ENCODE data around the gene ZNF394.

ZNF394 gene

DNA sequence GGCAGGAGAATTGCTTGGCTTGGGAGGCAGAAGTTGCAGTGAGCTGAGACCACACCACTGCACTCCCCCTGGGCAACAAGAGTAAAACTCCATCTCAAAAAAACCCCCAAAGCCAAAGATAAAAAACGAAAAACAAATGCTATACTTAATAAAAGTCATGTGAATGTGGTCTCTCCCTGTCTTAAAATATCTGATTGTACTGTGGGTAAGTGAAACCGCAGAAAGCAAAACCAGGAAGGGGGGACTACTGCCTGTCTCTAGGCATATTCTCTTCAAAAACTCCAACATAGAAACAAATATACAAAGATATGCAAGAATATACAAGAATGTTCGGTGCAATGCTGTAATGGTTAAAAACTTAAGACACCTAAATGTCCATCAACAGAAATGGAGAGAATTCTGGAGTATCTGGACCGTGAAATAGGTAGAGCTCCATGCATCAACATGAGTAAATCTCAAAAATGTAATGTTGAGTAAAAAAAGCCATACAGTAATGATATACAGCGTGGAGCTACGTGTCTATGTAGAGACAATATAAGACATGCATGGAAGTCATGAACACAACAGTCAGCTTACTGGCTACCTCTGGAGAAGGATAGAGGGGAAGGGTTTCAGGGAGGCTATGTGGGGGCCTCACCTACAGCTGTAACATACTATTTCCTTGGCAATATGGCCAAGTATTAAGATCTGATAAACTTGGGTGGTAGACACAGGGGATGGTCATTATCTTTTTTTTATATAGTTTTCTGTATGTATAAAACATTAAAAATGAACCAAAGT lies 2.1 kb downstream of the ZNF394 start:
- H3K4me3 ChIP-seq (ENCODE audit: extremely low read depth, insufficient read depth, low read length, poor library complexity, severe bottlenecking), result peak overlapping the region; percentile 98
- peaks cover 50% of the 10 kb centered on the region for H3K36me3 ChIP-seq (ENCODE audit: control insufficient read depth, insufficient read depth, low read length)
- H3K4me1 ChIP-seq (ENCODE audit: control insufficient read depth, insufficient read depth, low read length, poor library complexity, severe bottlenecking), result peaks cover 4% of the 10 kb centered on the region
- no peak overlapping the region for H3K27ac ChIP-seq (ENCODE audit: low read depth, low read length, severe bottlenecking)
- 96 to 100% methylated on average over 1 to 3 of the region's 6 CpGs for WGBS, 2 experiments (ENCODE audit: insufficient coverage in 2 of 2)
- H3K9me3 ChIP-seq (ENCODE audit: control insufficient read depth, low read length), result peaks cover 11% of the 10 kb centered on the region

DNA sequence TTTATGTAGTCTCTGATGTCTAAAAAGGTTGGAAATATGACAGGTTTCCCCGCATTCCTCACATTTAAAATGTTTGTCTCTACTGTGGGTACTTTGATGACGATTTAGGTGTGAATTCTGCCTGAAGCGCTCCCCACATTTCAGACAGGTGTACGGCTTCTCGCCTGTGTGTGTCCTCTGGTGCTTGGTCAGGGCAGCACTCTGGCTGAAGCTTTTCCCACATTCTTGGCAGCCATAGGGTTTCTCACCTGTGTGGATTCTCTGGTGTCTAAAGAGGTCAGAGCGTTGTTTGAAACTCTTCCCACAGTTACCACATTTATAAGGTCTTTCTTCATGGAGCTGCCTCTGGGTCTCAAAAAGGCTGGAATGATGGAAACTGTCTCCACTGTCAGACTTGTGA lies 6.3 kb downstream of the ZNF394 start:
- Histone ChIP-seq H3K4me3 (ENCODE audit: extremely low read depth, insufficient read depth, low read length, poor library complexity, severe bottlenecking) (no peak overlapping the region), H3K9me3 (ENCODE audit: control insufficient read depth, low read length) (peaks cover 14% of the 10 kb centered on the region), H3K4me1 (ENCODE audit: control insufficient read depth, insufficient read depth, low read length, poor library complexity, severe bottlenecking) (no peaks in the 10 kb centered on the region), H3K27ac (ENCODE audit: low read depth, low read length, severe bottlenecking) (no peak overlapping the region), H3K36me3 (ENCODE audit: control insufficient read depth, insufficient read depth, low read length) (peaks cover 68% of the 10 kb centered on the region)
- 100% methylated on average over 3 to 4 of the region's 6 CpGs for WGBS, 2 experiments (ENCODE audit: insufficient coverage in 2 of 2)

DNA sequence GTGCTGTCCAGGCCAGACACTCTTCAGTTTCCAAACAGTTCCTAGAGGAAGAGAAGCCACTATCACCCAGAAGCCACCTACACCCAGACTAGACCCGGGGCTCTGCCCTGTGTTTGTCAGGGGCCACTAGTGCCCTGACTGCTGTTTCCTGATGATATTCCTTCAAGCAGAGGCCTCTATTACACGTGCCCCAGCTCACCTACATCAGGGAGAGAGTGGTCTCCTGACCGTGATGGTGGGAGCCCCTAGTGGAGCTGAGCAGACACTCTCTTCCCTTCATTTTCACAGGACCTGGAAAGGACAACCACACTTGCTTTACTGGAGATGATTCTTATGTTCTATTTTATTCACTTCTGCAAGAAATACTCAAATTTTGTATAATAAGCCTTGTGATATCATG lies 9.2 kb downstream of the ZNF394 start:
- H3K4me3 ChIP-seq (ENCODE audit: extremely low read depth, insufficient read depth, low read length, poor library complexity, severe bottlenecking), result no peak overlapping the region
- no peaks in the 10 kb centered on the region for H3K4me1 ChIP-seq (ENCODE audit: control insufficient read depth, insufficient read depth, low read length, poor library complexity, severe bottlenecking)
- H3K36me3 ChIP-seq (ENCODE audit: control insufficient read depth, insufficient read depth, low read length), result peaks cover 58% of the 10 kb centered on the region
- peaks cover 14% of the 10 kb centered on the region for H3K9me3 ChIP-seq (ENCODE audit: control insufficient read depth, low read length)
- no peak overlapping the region for H3K27ac ChIP-seq (ENCODE audit: low read depth, low read length, severe bottlenecking)
- WGBS, 2 experiments (ENCODE audit: insufficient coverage in 2 of 2), result 71 to 75% methylated on average over 1 to 2 of the region's 3 CpGs

DNA sequence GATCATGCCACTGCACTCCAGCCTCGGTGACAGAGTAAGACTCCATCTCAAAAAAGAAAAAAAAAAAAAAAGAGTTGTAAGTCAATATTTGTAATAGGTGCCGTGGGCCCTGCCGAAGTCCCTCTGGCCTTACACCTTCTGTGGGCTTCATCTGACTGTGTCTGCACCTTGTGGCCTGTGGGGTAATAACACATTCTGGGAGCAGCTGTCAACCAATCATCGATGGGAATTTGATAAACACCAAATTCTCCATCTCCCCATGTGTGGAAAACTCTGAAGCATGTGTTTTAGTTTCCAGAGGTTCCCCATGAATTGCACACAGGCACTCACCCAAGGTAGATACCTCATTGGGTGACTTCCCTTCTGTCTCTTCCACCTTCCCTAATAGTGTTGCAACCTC lies 10.8 kb downstream of the ZNF394 start:
- Histone ChIP-seq H3K9me3 (ENCODE audit: control insufficient read depth, low read length) (peaks cover 11% of the 10 kb centered on the region), H3K4me1 (ENCODE audit: control insufficient read depth, insufficient read depth, low read length, poor library complexity, severe bottlenecking) (no peaks in the 10 kb centered on the region), H3K36me3 (ENCODE audit: control insufficient read depth, insufficient read depth, low read length) (peaks cover 58% of the 10 kb centered on the region), H3K27ac (ENCODE audit: low read depth, low read length, severe bottlenecking) (no peak overlapping the region), H3K4me3 (ENCODE audit: extremely low read depth, insufficient read depth, low read length, poor library complexity, severe bottlenecking) (no peak overlapping the region)
- WGBS, 2 experiments (ENCODE audit: insufficient coverage in 2 of 2), result 96 to 100% methylated on average over 2 of the region's 4 CpGs

DNA sequence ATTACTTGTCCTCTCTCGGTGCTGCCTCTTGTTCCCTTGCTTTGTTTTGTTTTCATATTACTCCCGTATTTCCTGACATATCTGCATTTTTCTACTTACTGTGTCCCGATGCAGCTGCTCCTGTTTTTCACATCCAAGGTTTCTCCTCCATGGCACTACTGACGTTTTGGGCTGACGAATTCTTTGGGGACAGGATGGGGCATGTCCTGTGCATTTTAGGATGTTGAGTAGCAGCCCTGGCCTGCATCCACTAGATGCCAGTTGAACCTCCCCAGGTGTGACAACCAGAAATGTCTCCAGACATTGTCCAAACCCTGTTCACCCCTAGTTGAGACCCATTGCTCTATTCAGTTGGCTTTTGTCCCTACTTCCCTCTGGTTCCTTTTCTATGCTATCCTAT lies 15.0 kb downstream of the ZNF394 start:
- H3K4me3 ChIP-seq (ENCODE audit: extremely low read depth, insufficient read depth, low read length, poor library complexity, severe bottlenecking), result no peak overlapping the region
- H3K27ac ChIP-seq (ENCODE audit: low read depth, low read length, severe bottlenecking), result no peak overlapping the region
- peaks cover 57% of the 10 kb centered on the region for H3K36me3 ChIP-seq (ENCODE audit: control insufficient read depth, insufficient read depth, low read length)
- no peaks in the 10 kb centered on the region for H3K4me1 ChIP-seq (ENCODE audit: control insufficient read depth, insufficient read depth, low read length, poor library complexity, severe bottlenecking)
- H3K9me3 ChIP-seq (ENCODE audit: control insufficient read depth, low read length), result no peaks in the 10 kb centered on the region
- 89 to 100% methylated on average over 4 to 5 of the region's 5 CpGs for WGBS, 2 experiments (ENCODE audit: insufficient coverage in 2 of 2)

DNA sequence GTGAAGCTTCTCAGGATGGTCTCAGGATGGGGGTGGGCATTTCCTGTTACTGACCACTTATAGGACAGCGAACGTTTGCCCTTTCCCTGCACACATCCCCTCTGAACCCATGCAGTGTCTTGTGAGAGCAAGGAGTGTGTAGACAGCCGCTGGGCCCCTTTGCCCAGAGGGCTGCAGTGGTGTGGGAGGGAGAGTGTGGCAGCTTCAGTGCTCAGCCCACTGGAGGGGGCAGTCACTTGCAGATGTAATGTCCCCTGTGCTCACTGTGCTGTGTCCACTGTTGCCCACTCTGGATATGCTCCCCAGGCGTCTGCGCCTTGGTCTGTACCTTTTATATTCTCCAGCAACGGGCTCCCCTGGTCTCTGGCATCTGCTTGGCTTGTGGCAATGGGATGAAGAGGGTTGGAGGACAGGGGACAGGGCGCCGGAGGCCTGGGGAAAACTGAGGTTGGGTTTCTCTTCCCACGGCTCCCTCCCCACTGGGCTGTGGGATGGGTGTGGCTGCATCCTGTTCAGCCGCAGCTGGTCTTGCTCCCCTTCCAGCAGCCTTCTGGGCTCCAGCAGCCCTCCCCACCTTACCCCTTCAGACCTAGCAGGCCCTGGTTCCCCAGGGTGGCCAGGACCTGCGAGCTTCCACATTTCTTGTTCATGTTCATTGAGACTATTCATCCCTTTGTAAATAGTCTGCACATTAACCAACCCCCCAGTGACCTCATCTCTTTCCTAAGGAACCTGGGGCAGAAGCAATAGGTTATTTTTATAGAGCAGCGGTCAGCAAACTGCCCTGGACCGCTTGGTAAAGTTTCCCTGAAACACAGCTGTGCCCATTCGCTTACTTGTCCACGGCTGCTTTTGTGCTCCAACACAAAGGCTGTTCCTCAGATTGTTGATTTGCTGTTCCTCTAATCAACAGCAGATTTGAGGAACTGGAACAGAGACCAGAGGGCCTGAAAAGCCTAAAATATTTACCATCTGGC lies 21.3 kb downstream of the ZNF394 start:
- WGBS, 2 experiments (ENCODE audit: insufficient coverage in 2 of 2), result 91 to 100% methylated on average over 6 to 7 of the region's 15 CpGs
- Histone ChIP-seq H3K27ac (ENCODE audit: low read depth, low read length, severe bottlenecking) (peak overlapping the region; percentile 10), H3K4me3 (ENCODE audit: extremely low read depth, insufficient read depth, low read length, poor library complexity, severe bottlenecking) (no peak overlapping the region), H3K36me3 (ENCODE audit: control insufficient read depth, insufficient read depth, low read length) (peaks cover 69% of the 10 kb centered on the region), H3K4me1 (ENCODE audit: control insufficient read depth, insufficient read depth, low read length, poor library complexity, severe bottlenecking) (peaks cover 5% of the 10 kb centered on the region), H3K9me3 (ENCODE audit: control insufficient read depth, low read length) (no peaks in the 10 kb centered on the region)

DNA sequence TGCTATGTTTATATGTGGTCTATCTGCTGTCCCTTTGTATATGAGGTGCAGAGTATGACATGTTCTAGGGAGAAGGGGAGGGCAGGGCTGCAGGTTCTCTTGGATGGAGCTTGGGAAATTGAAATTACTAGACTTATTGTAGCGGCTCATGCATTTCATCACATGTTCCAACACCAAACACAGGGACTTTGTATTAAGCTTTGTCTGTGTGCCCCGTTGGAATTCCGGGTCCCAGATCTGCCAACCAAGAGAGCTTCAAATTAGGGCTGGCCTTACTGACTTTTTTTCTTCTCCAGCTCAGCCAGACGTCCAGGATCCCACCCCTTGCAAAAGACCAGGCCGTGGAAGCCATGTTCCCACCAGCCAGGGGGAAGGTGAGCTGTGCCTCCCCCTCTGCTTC lies 24.0 kb downstream of the ZNF394 start:
- 92 to 93% methylated on average over 4 to 5 of the region's 5 CpGs for WGBS, 2 experiments (ENCODE audit: insufficient coverage in 2 of 2)
- H3K36me3 ChIP-seq (ENCODE audit: control insufficient read depth, insufficient read depth, low read length), result peaks cover 54% of the 10 kb centered on the region
- H3K9me3 ChIP-seq (ENCODE audit: control insufficient read depth, low read length), result no peaks in the 10 kb centered on the region
- H3K4me3 ChIP-seq (ENCODE audit: extremely low read depth, insufficient read depth, low read length, poor library complexity, severe bottlenecking), result no peak overlapping the region
- peaks cover 5% of the 10 kb centered on the region for H3K4me1 ChIP-seq (ENCODE audit: control insufficient read depth, insufficient read depth, low read length, poor library complexity, severe bottlenecking)
- H3K27ac ChIP-seq (ENCODE audit: low read depth, low read length, severe bottlenecking), result no peak overlapping the region

DNA sequence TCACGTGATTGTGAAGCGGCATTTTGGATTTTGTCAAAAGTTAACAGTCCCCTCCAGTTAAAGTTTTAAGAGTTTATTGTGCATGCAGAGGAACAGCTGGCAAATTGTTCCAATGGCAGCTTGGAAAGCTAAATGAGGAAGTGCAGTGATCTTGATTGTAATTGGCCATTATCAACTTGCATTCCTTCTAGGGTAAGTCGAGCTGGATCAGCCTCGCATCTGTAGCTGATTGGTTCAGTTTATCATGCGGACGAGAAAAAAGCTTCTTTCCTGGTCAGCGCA lies 26.8 kb downstream of the ZNF394 start:
- H3K36me3 ChIP-seq (ENCODE audit: control insufficient read depth, insufficient read depth, low read length), result peaks cover 25% of the 10 kb centered on the region
- 7 to 14% methylated on average over 6 to 7 of the region's 7 CpGs for WGBS, 2 experiments (ENCODE audit: insufficient coverage in 2 of 2)
- peaks cover 3% of the 10 kb centered on the region for H3K4me1 ChIP-seq (ENCODE audit: control insufficient read depth, insufficient read depth, low read length, poor library complexity, severe bottlenecking)
- peak overlapping the region; percentile 100 for H3K4me3 ChIP-seq (ENCODE audit: extremely low read depth, insufficient read depth, low read length, poor library complexity, severe bottlenecking)
- H3K27ac ChIP-seq (ENCODE audit: low read depth, low read length, severe bottlenecking), result peak overlapping the region; percentile 59
- H3K9me3 ChIP-seq (ENCODE audit: control insufficient read depth, low read length), result no peaks in the 10 kb centered on the region

DNA sequence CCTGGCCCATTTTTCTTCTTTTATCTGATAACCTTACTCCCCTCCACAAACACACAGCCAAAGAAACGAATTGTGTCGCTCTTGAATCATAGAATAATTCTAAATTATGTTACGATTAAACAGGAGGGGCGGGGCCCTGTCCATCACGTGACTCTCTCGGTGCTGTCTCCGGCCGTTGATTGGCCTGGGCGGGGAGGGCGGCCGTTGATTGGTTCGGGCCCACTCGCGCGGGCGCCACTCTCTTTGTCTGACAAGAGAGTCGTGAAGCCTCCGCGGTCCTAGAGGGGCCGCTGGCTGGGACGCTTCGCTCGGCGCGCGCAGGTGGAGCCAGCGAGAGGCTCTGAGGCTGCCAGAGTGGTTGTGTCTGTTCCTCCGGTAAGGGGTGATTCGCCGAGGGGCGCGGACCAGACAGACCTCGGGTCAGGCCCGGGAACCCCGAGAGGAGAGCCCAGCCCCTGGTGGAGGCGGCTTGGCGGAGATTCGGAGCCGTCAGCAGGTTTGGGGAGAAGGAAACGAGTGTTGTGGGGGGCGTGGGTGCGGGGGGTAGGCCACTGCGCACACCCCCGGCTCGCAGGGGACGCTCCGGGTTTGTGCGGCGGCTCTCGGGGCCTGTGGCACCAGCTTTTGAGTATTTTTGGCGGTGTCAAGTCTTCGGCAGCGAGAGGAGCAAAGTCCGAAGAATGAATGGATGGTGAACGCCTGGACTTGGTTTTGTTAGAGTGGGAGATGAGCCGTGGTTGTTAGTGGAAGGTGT lies 27.3 kb downstream of the ZNF394 start, which contains the start of gene ZNF789:
TSS of gene ZNF789 (plus strand) at position 330 of the 754 bp plus-strand sequence. CDS start 3,567 bp downstream, outside the sequence.
- H3K4me3 ChIP-seq (ENCODE audit: extremely low read depth, insufficient read depth, low read length, poor library complexity, severe bottlenecking), result peak within 1 kb of the TSS; percentile 100
- H3K27ac ChIP-seq (ENCODE audit: low read depth, low read length, severe bottlenecking), result peak within 1 kb of the TSS; percentile 82
- peaks cover 20% of the 10 kb centered on the region for H3K36me3 ChIP-seq (ENCODE audit: control insufficient read depth, insufficient read depth, low read length)
- H3K4me1 ChIP-seq (ENCODE audit: control insufficient read depth, insufficient read depth, low read length, poor library complexity, severe bottlenecking), result no peaks in the 10 kb centered on the region
- WGBS, 2 experiments (ENCODE audit: insufficient coverage in 2 of 2), result 0% methylated on average over 30 to 47 of the region's 56 CpGs
- H3K9me3 ChIP-seq (ENCODE audit: control insufficient read depth, low read length), result no peaks in the 10 kb centered on the region

DNA sequence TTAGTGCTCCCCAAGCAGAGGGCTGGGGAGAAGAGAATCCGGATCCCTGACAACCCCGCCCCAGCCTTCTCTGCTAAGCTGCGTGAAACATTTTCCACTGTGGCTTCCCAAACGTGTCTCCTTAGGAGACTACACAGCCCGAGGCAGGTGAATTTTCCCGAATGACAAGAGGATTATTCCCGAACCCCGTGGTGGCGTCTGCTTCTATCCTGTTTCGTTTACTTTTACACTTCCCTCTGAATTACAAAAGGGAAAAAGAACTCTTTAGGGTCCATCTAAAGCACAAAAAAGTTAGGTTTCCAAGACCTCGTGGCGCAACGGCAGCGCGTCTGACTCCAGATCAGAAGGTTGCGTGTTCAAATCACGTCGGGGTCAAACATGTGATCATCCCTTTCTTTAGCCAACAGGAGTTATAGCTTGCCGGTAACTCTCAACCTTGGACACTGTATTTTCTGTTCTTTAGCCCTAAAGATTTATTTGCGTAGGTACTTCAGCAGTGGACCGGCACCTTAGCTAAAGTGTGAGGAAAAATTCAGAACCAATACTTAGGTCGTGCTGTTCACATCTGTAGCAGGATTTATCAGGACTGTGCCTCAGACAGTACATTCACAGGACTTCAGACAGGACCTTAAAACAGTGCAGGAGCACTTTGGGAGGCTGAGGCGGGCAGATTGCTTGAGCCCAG lies 30.6 kb downstream of the ZNF394 start:
- Histone ChIP-seq H3K4me1 (ENCODE audit: control insufficient read depth, insufficient read depth, low read length, poor library complexity, severe bottlenecking) (no peaks in the 10 kb centered on the region), H3K4me3 (ENCODE audit: extremely low read depth, insufficient read depth, low read length, poor library complexity, severe bottlenecking) (no peak overlapping the region), H3K36me3 (ENCODE audit: control insufficient read depth, insufficient read depth, low read length) (peaks cover 6% of the 10 kb centered on the region), H3K27ac (ENCODE audit: low read depth, low read length, severe bottlenecking) (no peak overlapping the region), H3K9me3 (ENCODE audit: control insufficient read depth, low read length) (no peaks in the 10 kb centered on the region)
- 62 to 65% methylated on average over 22 of the region's 23 CpGs for WGBS, 2 experiments (ENCODE audit: insufficient coverage in 2 of 2)
